Right atrium auricular region (tissue), 2 donors: ENCODE results near the gene WWC2. TPM values are rescaled to one million over a fixed set of nuclear protein-coding genes. Genes with fewer than 3 reads are reported as not detected.

Experiments
- DNase-seq: peaks from one replicate; pipeline ENCODE4 v3.0.0-alpha.2; 2019; ENCODE audit warnings: low spot score
- H3K27ac ChIP-seq, 2 donors: fragments of 200-600 bp; sonication (generic); 1 replicate in 1 of 2; 2 replicates in 1 of 2; pipeline ENCODE4 v1.5.1; 2016 to 2019
- H3K27me3 ChIP-seq, 2 donors: fragments of 200-600 bp; sonication (generic); one replicate each; pipeline versions ENCODE4 v1.5.1 to v1.6.0; 2017 to 2019
- H3K36me3 ChIP-seq: fragments of 200-600 bp; sonication (generic); one replicate; pipeline ENCODE4 v1.5.1; 2016
- H3K4me1 ChIP-seq, 2 donors: fragments of 200-600 bp; sonication (generic); one replicate each; pipeline versions ENCODE4 v1.5.1 to v1.6.0; 2017 to 2019
- H3K4me3 ChIP-seq, 2 donors: fragments of 200-600 bp; sonication (generic); 1 replicate in 1 of 2; 2 replicates in 1 of 2; pipeline ENCODE4 v1.5.1; 2017 to 2019; ENCODE audit warnings: mild to moderate bottlenecking in 1 of 2, moderate library complexity in 1 of 2
- H3K9me3 ChIP-seq, 2 donors: fragments of 200-600 bp; sonication (generic); one replicate each; pipeline ENCODE4 v1.5.1; 2019
- total RNA-seq, 2 donors: library from RNA; depleted of rRNA; stranded (reverse); fragments of >200 nt; gene quantifications; one replicate each; pipeline ENCODE4 v1.1.0, GENCODE V29; 2016
- TF ChIP-seq, protein P1 (sequence below), 2 donors: fragments of 200-600 bp; sonication (generic); IDR thresholded peaks; one replicate each; pipeline ENCODE4 v1.5.1; 2019; ENCODE audit warnings: antibody characterized with exemption in 2 of 2

The WWC2 gene
- total RNA-seq, 2 donors from 2014 or later, result 22.4 to 22.7 TPM

DNA sequence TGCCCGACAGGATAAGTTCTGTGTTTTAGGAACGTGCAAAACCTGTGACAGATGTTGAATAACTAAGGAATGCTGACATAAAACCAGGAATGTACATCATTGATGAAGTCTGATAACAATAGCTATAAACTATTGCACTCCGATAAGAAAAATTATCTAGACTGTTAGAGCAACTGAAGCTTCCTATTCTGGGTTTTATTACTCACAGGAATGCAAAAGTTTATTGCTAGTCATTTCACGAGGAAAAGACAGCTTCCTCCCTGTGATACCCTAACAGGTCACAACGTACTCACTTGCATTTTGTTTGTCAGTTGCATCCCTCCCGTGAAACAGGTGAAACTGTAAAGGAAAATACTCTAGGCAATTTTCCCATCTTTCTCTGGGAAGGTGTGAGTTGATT, 155.1 kb downstream of the WWC2 start:
- peaks cover 0 to 8% of the 10 kb centered on the region in 2 donors for H3K4me1 ChIP-seq
- TF ChIP-seq, protein P1, sequence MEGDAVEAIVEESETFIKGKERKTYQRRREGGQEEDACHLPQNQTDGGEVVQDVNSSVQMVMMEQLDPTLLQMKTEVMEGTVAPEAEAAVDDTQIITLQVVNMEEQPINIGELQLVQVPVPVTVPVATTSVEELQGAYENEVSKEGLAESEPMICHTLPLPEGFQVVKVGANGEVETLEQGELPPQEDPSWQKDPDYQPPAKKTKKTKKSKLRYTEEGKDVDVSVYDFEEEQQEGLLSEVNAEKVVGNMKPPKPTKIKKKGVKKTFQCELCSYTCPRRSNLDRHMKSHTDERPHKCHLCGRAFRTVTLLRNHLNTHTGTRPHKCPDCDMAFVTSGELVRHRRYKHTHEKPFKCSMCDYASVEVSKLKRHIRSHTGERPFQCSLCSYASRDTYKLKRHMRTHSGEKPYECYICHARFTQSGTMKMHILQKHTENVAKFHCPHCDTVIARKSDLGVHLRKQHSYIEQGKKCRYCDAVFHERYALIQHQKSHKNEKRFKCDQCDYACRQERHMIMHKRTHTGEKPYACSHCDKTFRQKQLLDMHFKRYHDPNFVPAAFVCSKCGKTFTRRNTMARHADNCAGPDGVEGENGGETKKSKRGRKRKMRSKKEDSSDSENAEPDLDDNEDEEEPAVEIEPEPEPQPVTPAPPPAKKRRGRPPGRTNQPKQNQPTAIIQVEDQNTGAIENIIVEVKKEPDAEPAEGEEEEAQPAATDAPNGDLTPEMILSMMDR (IDR thresholded peaks at IDR 0.05), result no peak
- H3K27ac ChIP-seq, result no peak overlapping the region
- DNase-seq, result no peak
- no peak overlapping the region for H3K4me3 ChIP-seq
- H3K27me3 ChIP-seq, result no peaks in the 10 kb centered on the region
- peaks cover 6% of the 10 kb centered on the region for H3K36me3 ChIP-seq
- no peaks in the 10 kb centered on the region for H3K9me3 ChIP-seq

DNA sequence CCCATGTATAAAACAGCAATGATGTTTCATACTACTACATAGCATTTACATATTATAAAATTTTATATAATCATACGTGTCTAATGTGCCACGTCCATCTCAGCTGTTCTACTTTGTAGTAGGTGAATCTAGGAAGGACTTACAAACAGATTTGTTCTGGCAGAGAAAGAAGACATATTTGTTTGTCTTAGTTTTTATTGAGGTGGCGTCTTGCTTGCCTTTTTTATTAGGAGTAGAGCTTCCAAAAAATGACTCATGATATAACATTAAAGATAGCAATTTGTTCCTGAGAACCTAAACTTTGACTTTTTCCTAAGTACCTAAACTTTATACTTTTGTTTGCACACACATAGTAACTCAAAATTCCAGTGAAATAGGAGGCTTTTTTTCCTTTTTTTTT, 156.4 kb downstream of the WWC2 start:
- Histone ChIP-seq H3K4me1 (peaks cover 0 to 8% of the 10 kb centered on the region in 2 donors), H3K36me3 (peaks cover 10% of the 10 kb centered on the region)
- DNase-seq, result no peak

DNA sequence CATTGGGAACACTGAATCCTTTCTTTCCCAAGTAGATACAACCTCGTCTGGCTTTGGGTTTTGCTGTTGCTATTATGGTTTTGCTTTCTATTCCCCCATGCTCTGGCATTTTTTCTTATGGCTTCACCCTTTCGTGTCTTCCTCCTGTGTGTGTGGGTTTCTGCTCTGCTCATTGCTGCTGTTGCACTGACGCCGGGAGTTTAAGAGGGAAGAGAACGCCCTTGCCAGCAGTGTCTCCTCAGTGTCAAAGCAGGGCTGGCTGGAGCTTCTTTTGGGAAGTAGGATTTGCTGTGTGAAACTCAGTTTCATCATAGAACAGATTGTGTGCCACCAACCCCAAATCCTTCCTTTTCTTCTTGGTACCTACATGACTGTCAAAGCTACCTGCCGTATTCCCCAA, 157.3 kb downstream of the WWC2 start:
- TF ChIP-seq, protein P1 (IDR thresholded peaks at IDR 0.05), result no peak
- DNase-seq, result no peak
- no peak overlapping the region for H3K4me3 ChIP-seq
- H3K4me1 ChIP-seq, result peaks cover 0 to 8% of the 10 kb centered on the region in 2 donors
- H3K27me3 ChIP-seq, result no peaks in the 10 kb centered on the region
- no peak overlapping the region for H3K27ac ChIP-seq
- peaks cover 17% of the 10 kb centered on the region for H3K36me3 ChIP-seq
- no peaks in the 10 kb centered on the region for H3K9me3 ChIP-seq

More for the DNA sequence above, 156.4 kb downstream of the WWC2 start:
- H3K27me3 ChIP-seq, result no peaks in the 10 kb centered on the region
- no peaks in the 10 kb centered on the region for H3K9me3 ChIP-seq
- no peak overlapping the region for H3K27ac ChIP-seq
- H3K4me3 ChIP-seq, result no peak overlapping the region
- TF ChIP-seq, protein P1 (IDR thresholded peaks at IDR 0.05), result no peak

DNA sequence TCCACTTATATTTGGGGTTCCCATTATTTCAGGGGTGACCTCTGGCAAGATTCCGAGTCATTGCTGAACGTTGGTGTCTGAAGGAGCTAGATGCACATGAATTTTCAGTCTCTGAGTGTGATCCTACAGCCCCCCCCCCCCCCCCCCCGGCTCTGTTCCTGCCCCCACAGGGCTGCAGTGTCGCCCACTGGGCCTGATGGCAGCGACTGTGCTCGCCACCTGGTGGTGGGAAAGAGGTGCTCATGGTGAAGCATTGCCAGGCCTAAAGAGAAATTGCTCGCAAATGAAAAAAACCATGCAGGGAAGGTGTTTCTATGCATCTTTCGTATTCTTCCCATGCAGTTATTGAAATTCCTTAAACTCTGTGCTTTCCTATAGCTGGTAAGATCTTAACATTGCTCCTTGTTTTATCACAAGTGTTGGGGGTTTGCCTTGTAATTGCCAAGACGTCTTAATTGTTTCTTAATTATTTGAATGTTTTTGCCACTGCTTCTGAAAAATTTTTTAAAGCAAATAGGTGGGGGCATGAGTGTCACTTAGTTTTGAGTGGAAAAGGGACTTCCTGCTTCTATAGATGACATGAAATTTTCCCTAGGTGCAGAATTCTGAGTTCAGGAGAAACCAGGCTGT, 157.8 kb downstream of the WWC2 start:
- Histone ChIP-seq H3K27me3 (no peaks in the 10 kb centered on the region), H3K4me3 (no peak overlapping the region), H3K9me3 (no peaks in the 10 kb centered on the region), H3K4me1 (peaks cover 0 to 8% of the 10 kb centered on the region in 2 donors), H3K36me3 (peaks cover 21% of the 10 kb centered on the region), H3K27ac (no peak overlapping the region)
- no peak for DNase-seq
- TF ChIP-seq, protein P1 (IDR thresholded peaks at IDR 0.05), result peak; percentile 74 to 85

DNA sequence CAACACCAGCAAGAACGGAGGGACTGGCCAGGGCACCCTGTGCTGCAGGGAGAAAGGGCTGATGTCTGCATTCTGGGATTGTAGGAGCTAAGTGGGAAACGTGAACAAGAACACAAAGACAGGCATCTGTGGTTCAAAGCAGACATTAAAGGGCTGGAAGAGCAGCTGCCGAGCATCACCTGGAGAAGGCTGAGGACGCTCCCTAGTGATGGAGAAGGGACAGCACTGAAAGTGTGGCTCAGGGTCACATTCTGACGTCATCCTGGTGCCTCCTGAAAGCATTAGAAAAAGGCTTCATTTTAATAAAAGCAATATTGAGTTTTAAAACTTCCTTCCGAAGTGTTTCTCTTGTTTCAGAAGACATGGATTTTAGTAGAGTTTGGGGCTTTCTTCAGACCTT, 158.8 kb downstream of the WWC2 start:
- DNase-seq, result no peak
- H3K36me3 ChIP-seq, result peaks cover 21% of the 10 kb centered on the region
- H3K9me3 ChIP-seq, result no peaks in the 10 kb centered on the region
- no peak overlapping the region for H3K27ac ChIP-seq
- H3K4me1 ChIP-seq, result peaks cover 0 to 13% of the 10 kb centered on the region in 2 donors
- no peak overlapping the region for H3K4me3 ChIP-seq
- TF ChIP-seq, protein P1 (IDR thresholded peaks at IDR 0.05), result no peak
- H3K27me3 ChIP-seq, result no peaks in the 10 kb centered on the region
